Islet of Langerhans (tissue), 1 donor: Measurements from ENCODE around the gene TCF4.

ENCODE experiments used
- FAIRE-seq: peaks from one replicate; lab custom pipeline; 2011; peaks lifted over from hg19 to GRCh38; lab: Jason Lieb, UNC

The TCF4 gene

GRCh38 chr18:55433648-55434047 lies 154.3 kb downstream of the TCF4 start:
- FAIRE-seq: no peak

- no peak for FAIRE-seq
These were observed 154.9 kb downstream of the TCF4 start for GRCh38 chr18:55433140-55433539.

GRCh38 chr18:55432307-55433040 lies 155.5 kb downstream of the TCF4 start:
- FAIRE-seq: peak; percentile 30

GRCh38 chr18:55430026-55430425 lies 158.0 kb downstream of the TCF4 start:
- FAIRE-seq: no peak

GRCh38 chr18:55427951-55428350 lies 160.0 kb downstream of the TCF4 start:
- no peak for FAIRE-seq

GRCh38 chr18:55425698-55426097 lies 162.3 kb downstream of the TCF4 start:
- peak; percentile 17 for FAIRE-seq

GRCh38 chr18:55422456-55423180 lies 165.4 kb downstream of the TCF4 start:
- peak; percentile 73 for FAIRE-seq

- FAIRE-seq: peak; percentile 49
These were observed 166.2 kb downstream of the TCF4 start for GRCh38 chr18:55421615-55422419.

- peak; percentile 49 for FAIRE-seq
These were observed 166.7 kb downstream of the TCF4 start for GRCh38 chr18:55421308-55421614.

- peak; percentile 65 for FAIRE-seq
These were observed 167.2 kb downstream of the TCF4 start for GRCh38 chr18:55420665-55421307.

GRCh38 chr18:55419947-55420664 lies 167.9 kb downstream of the TCF4 start:
- FAIRE-seq: peak; percentile 17

GRCh38 chr18:55419132-55419946 lies 168.7 kb downstream of the TCF4 start:
- peak; percentile 76 for FAIRE-seq

- FAIRE-seq: no peak
These were observed 169.6 kb downstream of the TCF4 start for GRCh38 chr18:55418439-55418838.

GRCh38 chr18:55416791-55417190 lies 171.2 kb downstream of the TCF4 start:
- no peak for FAIRE-seq

GRCh38 chr18:55415258-55415871 lies 172.6 kb downstream of the TCF4 start:
- FAIRE-seq: peak; percentile 93

- no peak for FAIRE-seq
These were observed 173.5 kb downstream of the TCF4 start for GRCh38 chr18:55414475-55414874.

GRCh38 chr18:55413474-55413873 lies 174.5 kb downstream of the TCF4 start:
- FAIRE-seq: no peak

GRCh38 chr18:55407774-55408535 lies 180.0 kb downstream of the TCF4 start:
- FAIRE-seq: no peak

- no peak for FAIRE-seq
These were observed 180.8 kb downstream of the TCF4 start for GRCh38 chr18:55407191-55407590.
